Activated CD8-positive, alpha-beta T cell treated with anti-CD3 and anti-CD28 coated beads, Interleukin-2, amount 10 ng/mL, durations not matched to agents 7 days and 5 days (primary cell): Measurements from ENCODE around the gene LMF1. TPM values are rescaled to one million over a fixed set of nuclear protein-coding genes. Genes with fewer than 3 reads are reported as not detected.
"Not testable (repeated sequence)": the region's sequence is repeated elsewhere in the genome, so short reads cannot be mapped to it uniquely, and the experiment has no call there.

Experiments
- ATAC-seq: fragments of 150-1000 bp; cut with Tn5 transposase; one replicate; pipeline ENCODE4 v1.10.0; 2021; ENCODE audit warnings: moderate library complexity
- CTCF ChIA-PET: fragments of 350-600 bp; sonication (Branson Sonifier 250); formaldehyde crosslinking; loops from one replicate; lab custom pipeline; 2021; ENCODE audit warnings: antibody characterized with exemption; lab: Charles Lee
- POLR2A ChIA-PET: fragments of 350-600 bp; sonication (Branson Sonifier 250); formaldehyde crosslinking; loops from one replicate; lab custom pipeline; 2021; ENCODE audit warnings: antibody characterized with exemption; lab: Charles Lee
- DNase-seq: peaks from one replicate; pipeline ENCODE4 v3.0.0-alpha.2; 2020
- H3K27ac Mint-ChIP-seq: one replicate; pipeline ENCODE4 v1.8.0; 2021; ENCODE audit warnings: mild to moderate bottlenecking, mixed read lengths
- H3K27me3 Mint-ChIP-seq: one replicate; pipeline ENCODE4 v1.8.0; 2021; ENCODE audit warnings: low read depth, mixed read lengths
- H3K36me3 Mint-ChIP-seq: one replicate; pipeline ENCODE4 v1.8.0; 2021; ENCODE audit warnings: low read depth, mixed read lengths
- H3K4me1 Mint-ChIP-seq: one replicate; pipeline ENCODE4 v1.8.0; 2021; ENCODE audit warnings: low read depth, mixed read lengths
- H3K4me3 Mint-ChIP-seq: one replicate; pipeline ENCODE4 v1.8.0; 2021; ENCODE audit warnings: mild to moderate bottlenecking, mixed read lengths
- H3K9me3 Mint-ChIP-seq: one replicate; pipeline ENCODE4 v1.8.0; 2022; ENCODE audit warnings: mixed read lengths; ENCODE audit not compliant: insufficient read depth
- total RNA-seq, 2 experiments: library from RNA; stranded (reverse); gene quantifications; one replicate each; pipeline ENCODE4 v1.2.3, GENCODE V29; 2021

LMF1 gene
- total RNA-seq, 2 experiments from 2014 or later, result 14.3 to 17.4 TPM

DNA sequence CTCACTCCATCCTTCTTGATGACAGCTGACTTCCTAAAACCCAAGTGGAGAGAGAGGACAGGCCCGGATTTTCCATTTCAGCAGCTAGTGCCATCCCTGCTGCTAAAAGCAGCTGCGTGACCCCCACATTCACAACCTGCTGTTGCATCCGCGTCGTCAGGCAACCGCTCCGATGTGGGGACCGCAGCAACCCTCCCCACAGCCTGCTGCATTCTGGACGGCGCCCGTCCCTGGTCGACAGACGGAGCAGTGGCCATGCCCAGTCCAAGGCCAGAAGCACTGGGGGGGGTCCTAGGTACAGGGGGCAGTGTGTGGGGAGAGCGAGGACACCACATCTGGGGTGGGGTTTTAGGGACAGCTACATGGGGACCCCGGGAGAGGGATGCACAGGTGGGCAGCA lies 82.3 kb downstream of the LMF1 start:
- H3K9me3 Mint-ChIP-seq, H3K4me1 Mint-ChIP-seq, POLR2A ChIA-PET, CTCF ChIA-PET, H3K27ac Mint-ChIP-seq, H3K27me3 Mint-ChIP-seq, DNase-seq, H3K36me3 Mint-ChIP-seq, ATAC-seq, H3K4me3 Mint-ChIP-seq: not testable (repeated sequence)

DNA sequence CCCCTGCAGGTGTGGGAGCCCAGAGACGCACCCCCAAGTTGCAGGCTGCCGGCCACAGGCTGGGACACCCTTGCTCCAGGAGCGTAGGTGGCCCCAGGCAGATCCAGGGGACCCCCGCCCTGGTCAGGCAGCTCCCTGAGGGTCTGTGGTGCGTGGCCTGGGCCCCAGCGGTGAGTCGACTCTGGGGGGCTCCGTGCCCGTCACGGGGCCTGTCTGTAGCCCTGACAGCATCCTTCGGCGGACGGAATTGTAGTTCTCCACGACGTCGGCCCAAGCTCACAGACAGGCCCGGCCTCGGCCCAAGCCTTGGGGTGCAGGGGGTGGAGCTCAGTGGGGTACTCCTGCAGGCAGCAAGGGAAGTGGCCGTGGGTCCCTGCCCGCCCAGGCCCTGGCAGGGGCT lies 82.9 kb downstream of the LMF1 start:
- H3K36me3 Mint-ChIP-seq, result no peaks in the 10 kb centered on the region
- POLR2A ChIA-PET, result no interaction called here
- no peaks in the 10 kb centered on the region for H3K27me3 Mint-ChIP-seq
- CTCF ChIA-PET, result no interaction called here
- no peaks in the 10 kb centered on the region for H3K4me1 Mint-ChIP-seq
- no peak for ATAC-seq
- no peak overlapping the region for H3K27ac Mint-ChIP-seq
- no peaks in the 10 kb centered on the region for H3K9me3 Mint-ChIP-seq
- no peak for DNase-seq
- no peak overlapping the region for H3K4me3 Mint-ChIP-seq

DNA sequence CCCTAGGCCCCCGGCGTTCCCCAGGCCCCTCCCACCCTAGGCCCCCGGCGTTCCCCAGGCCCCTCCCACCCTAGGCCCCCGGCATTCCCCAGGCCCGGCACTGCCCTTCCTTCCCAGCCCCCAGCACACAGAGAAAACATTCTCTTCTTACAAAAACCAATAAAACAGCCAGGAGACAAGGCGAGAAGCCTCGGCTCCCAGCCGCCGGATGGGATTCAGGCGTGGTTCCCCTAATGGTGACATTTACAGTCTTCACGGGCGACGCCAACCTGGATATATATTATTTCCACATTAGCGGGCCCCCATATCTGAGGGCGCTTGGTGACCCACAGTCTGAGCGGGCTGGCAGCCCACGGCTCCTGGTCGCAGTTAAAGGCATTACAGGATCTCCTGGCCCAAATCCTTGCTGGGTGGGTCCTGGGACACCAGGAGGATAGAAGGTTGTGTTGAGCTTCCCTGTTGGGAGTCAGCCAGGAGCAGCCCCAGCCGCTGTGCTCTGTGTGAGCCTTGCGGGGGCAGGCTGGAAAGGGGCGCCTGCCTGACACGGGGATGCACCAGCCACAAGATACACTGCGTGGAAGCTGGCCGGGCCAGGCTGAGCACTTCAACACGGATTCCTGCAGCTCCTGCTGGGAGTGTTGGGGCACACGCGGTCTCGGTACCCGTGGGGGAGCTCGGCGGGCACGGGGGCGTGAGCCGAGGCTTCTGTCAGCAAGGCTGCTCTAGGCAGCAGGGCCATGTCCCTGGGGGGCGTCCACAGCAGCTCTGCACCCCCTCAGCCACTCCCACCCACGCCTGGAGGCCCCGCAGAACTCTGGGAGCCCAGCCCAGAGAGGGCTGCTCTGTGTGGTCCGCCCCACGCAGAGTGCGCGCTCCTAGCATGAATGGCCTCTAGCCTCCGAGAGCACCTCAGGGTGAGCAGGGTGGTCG lies 83.7 kb downstream of the LMF1 start:
- Mint-ChIP-seq H3K27me3 (no peaks in the 10 kb centered on the region), H3K4me3 (no peak overlapping the region), H3K4me1 (no peaks in the 10 kb centered on the region), H3K27ac (no peak overlapping the region), H3K36me3 (no peaks in the 10 kb centered on the region), H3K9me3 (no peaks in the 10 kb centered on the region)
- ChIA-PET POLR2A (no interaction called here), CTCF (no interaction called here)
- no peak for DNase-seq
- no peak for ATAC-seq

DNA sequence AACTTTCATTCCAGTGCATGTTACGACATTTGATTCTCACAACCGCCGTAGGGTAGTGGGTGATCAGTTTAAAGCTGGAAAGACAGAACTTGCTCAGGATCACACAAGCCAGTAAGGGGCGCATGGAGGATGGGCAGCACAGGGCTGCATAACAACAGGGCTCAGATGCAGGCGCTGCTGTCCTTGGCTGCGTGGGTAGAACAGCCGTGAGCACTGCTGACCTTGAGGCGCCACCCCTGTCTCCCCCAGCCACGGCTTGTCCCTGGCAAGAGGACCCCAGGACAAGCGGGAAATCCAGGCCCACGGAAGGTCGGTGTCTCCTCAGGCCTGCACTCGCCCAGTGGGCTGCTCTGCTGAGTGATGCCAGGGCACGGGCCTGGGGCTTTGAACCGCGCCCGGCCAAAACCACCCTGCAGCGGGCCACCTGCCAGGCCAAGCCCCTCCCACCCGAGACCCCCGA lies 84.7 kb downstream of the LMF1 start:
- no peaks in the 10 kb centered on the region for H3K4me1 Mint-ChIP-seq
- DNase-seq, result no peak
- no peaks in the 10 kb centered on the region for H3K27me3 Mint-ChIP-seq

DNA sequence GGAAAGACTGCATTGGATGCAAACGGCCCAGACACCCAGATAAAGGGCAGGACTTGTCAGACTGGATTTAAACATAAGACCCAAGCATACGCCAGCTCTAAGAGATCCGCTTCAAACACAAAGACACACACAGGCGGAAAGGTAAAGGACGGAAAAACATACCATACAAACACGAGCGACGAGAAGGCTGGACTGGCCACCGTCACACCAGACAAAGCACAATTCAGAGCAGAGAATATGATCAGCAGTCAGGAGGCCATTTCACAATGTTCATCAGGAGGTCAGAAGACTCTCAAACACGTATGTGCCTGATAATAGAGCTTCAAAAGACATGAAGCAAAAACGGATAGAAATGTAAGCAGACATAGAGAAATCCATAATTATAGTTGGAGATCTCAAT lies 85.4 kb downstream of the LMF1 start:
- ChIA-PET POLR2A (interaction anchor here (0.6 kb wide), 1 partner anchor 1271 kb away, joined by 3 read pairs; no protein-coding TSS in a partner anchor), CTCF (no interaction called here)
- no peaks in the 10 kb centered on the region for H3K4me1 Mint-ChIP-seq
- no peaks in the 10 kb centered on the region for H3K27me3 Mint-ChIP-seq
- DNase-seq, result no peak
- no peak overlapping the region for H3K27ac Mint-ChIP-seq
- no peak overlapping the region for H3K4me3 Mint-ChIP-seq
- H3K9me3 Mint-ChIP-seq, result no peaks in the 10 kb centered on the region
- no peaks in the 10 kb centered on the region for H3K36me3 Mint-ChIP-seq
- no peak for ATAC-seq

More for the DNA sequence above, 84.7 kb downstream of the LMF1 start:
- ChIA-PET CTCF (no interaction called here), POLR2A (interaction anchor here (0.6 kb wide), 1 partner anchor 1270 kb away, joined by 3 read pairs; no protein-coding TSS in a partner anchor)
- Mint-ChIP-seq H3K27ac (no peak overlapping the region), H3K4me3 (no peak overlapping the region), H3K9me3 (no peaks in the 10 kb centered on the region), H3K36me3 (no peaks in the 10 kb centered on the region)
- ATAC-seq, result no peak

DNA sequence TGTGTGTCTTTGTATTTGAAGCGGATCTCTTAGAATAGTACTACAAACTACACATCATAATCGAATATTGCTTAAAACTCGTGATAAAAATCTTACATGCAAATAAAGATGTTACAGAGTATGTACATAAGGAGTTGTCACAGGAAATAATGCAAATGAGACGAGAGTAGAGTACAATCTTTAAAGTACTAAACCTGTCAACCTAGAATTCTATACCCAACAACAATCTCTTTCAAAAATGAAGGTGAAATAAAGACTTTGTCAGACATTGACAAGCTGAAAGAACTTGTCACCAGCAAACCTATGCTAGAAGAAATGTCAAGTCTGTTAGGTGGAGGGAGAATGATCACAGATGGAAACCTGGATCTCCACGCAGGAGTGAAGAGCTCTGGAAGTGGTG lies 86.6 kb downstream of the LMF1 start:
- Mint-ChIP-seq H3K4me3 (no peak overlapping the region), H3K27ac (no peak overlapping the region), H3K27me3 (no peaks in the 10 kb centered on the region), H3K9me3 (no peaks in the 10 kb centered on the region), H3K4me1 (no peaks in the 10 kb centered on the region), H3K36me3 (no peaks in the 10 kb centered on the region)
- DNase-seq (no peak), ATAC-seq (no peak)
- POLR2A ChIA-PET, result no interaction called here
- CTCF ChIA-PET, result interaction anchor here (0.6 kb wide), 1 partner anchor 22 kb away, joined by 3 read pairs; no protein-coding TSS in a partner anchor

DNA sequence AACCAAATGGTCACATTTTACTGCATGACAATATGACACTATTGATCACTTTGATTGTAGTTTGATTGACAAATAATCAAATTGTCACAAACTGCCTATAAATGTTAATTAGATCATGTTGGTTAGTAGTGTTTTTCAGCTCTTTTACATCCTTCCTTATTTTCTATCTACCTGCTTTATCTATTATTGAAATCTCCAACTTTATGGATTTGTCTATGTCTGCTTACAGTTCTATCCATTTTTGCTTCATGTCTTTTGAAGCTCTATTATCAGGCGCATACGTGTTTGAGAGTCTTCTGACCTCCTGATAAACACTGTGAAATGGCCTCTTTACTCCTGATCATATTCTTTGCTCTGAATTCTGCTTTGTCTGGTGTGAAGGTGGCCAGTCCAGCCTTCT lies 87.0 kb downstream of the LMF1 start:
- ATAC-seq (no peak), DNase-seq (no peak)
- Mint-ChIP-seq H3K4me3 (no peak overlapping the region), H3K27me3 (no peaks in the 10 kb centered on the region), H3K4me1 (no peaks in the 10 kb centered on the region), H3K27ac (no peak overlapping the region), H3K9me3 (no peaks in the 10 kb centered on the region), H3K36me3 (no peaks in the 10 kb centered on the region)
- CTCF ChIA-PET, result no interaction called here
- POLR2A ChIA-PET, result no interaction called here

DNA sequence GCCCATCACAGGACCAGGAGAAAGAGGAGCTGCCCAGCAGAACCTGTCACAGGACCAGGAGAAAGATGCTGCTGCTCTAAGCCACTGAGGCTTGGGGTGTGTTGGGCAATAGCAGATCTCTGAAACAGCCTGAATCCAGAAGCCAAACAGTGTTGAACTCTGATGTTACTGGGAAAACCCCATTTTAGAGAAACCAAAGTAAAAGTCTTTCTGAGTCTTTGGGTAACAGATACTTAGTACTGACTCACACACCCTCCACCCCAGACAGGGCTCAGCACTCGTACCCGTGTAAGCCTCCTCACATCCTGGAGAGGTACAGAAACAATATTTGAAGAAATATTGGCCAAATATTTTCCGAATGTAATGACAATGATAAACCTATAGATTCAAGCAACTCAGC lies 87.4 kb downstream of the LMF1 start:
- ChIA-PET POLR2A (no interaction called here), CTCF (no interaction called here)
- H3K4me3 Mint-ChIP-seq, result no peak overlapping the region
- no peaks in the 10 kb centered on the region for H3K36me3 Mint-ChIP-seq
- ATAC-seq (no peak), DNase-seq (no peak)
- no peaks in the 10 kb centered on the region for H3K9me3 Mint-ChIP-seq
- no peak overlapping the region for H3K27ac Mint-ChIP-seq
- no peaks in the 10 kb centered on the region for H3K4me1 Mint-ChIP-seq
- no peaks in the 10 kb centered on the region for H3K27me3 Mint-ChIP-seq

DNA sequence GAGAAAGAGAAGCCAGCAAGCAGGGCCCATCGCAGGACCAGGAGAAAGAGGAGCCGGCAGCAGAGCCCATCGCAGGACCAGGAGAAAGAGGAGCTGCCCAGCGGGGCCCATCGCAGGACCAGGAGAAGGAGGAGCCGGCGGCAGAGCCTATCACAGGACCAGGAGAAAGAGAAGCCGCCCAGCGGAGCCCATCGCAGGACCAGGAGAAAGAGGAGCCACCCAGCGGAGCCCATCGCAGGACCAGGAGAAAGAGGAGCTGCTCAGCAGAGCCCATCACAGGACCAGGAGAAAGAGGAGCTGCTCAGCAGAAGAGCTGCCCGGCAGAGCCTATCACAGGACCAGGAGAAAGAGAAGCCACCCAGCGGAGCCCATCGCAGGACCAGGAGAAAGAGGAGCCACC lies 88.1 kb downstream of the LMF1 start:
- H3K4me3 Mint-ChIP-seq, POLR2A ChIA-PET, H3K27ac Mint-ChIP-seq, H3K27me3 Mint-ChIP-seq, CTCF ChIA-PET, ATAC-seq, H3K36me3 Mint-ChIP-seq, H3K4me1 Mint-ChIP-seq, H3K9me3 Mint-ChIP-seq, DNase-seq: not testable (repeated sequence)

DNA sequence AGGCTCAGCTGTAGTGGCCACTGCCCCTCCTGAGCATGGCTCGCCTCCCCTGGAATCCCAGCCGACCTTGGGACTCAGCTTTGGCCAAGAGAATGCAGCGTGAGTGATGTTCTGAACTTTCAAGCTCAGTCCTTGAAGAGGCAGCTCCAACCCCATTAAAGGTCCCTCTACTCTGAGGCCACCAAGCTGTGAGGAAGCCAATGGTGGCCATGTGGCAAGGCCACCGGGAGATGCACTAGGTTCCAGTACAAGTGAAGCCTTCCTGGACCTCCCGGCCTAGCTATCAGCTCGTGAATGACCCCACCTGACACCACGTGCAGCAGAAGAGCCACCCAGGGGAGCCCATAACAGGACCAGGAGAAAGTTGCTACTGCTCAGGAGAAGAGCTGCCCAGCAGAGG lies 88.5 kb downstream of the LMF1 start:
- Mint-ChIP-seq H3K4me3 (no peak overlapping the region), H3K27ac (no peak overlapping the region), H3K9me3 (no peaks in the 10 kb centered on the region), H3K27me3 (no peaks in the 10 kb centered on the region), H3K4me1 (no peaks in the 10 kb centered on the region), H3K36me3 (no peaks in the 10 kb centered on the region)
- DNase-seq (no peak), ATAC-seq (no peak)
- CTCF ChIA-PET, result no interaction called here
- POLR2A ChIA-PET, result no interaction called here

DNA sequence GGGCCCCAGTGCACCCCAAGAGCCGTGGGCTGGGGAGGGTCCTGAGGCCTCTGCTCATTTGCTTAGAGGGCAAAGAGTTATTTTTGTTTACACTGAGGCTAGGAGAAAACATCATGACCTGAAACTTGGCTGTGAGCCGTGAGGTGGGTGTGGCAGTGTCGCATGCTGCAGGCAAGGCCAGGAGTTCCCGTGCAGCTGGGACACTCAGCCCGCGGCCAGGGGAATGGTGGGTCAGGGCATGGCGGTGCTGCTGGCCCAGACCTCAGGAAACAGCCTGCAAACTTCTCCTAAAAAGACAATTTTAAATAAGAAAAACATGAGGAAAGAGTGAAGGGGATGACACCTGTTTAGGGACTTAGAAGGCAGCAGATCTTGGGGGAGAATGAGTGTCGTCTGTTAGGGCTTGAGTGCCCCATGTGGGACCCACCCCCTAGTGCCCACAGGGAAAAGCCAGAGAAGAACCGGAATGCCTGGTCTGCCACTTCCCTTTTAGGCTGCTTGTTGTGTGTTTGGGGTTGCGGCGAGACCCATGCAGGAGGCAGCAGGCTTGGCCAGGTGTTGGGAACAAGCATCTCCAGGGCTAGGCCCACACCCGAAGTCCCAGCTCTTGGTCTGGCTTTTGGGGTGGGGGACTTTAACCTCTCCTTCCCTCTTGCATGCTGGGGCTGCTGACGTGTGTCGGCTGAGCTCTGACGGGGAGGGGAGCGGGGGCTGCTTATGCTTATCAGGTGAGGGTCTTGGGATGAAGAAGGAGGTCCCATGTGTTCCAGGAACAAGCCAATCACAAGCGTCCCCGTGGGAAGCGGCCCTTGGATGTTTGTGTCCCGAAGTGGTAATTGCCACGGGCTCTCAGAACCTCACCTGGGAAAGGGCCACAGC lies 89.3 kb downstream of the LMF1 start:
- no peak overlapping the region for H3K27ac Mint-ChIP-seq
- ATAC-seq (no peak), DNase-seq (no peak)
- H3K4me3 Mint-ChIP-seq, result no peak overlapping the region
- no peaks in the 10 kb centered on the region for H3K9me3 Mint-ChIP-seq
- no peaks in the 10 kb centered on the region for H3K27me3 Mint-ChIP-seq
- H3K4me1 Mint-ChIP-seq, result no peaks in the 10 kb centered on the region
- no peaks in the 10 kb centered on the region for H3K36me3 Mint-ChIP-seq
- ChIA-PET CTCF (no interaction called here), POLR2A (no interaction called here)
